ENCODE measurements around the gene TMEM259.

- TF ChIP-seq CTCF (IDR thresholded peaks at IDR 0.05; ENCODE audit: control extremely low read depth in 1 of 3, insufficient read depth in 1 of 3, low read depth in 1 of 3, low read length in 3 of 3) (peak; percentile 65 to 86 (median 84)), TAF1 (IDR thresholded peaks at IDR 0.05; ENCODE audit: low read depth, low read length) (no peak)
Observed at GRCh38 chr19:1064661-1065605, 44.0 kb upstream of the TMEM259 start.

Measured in H1 (cell line).